Stimulated activated CD8-positive, alpha-beta memory T cell treated with anti-CD3 and anti-CD28 coated beads, Interleukin-12 subunit alpha, Interleukin-12 subunit beta, amount 100 ng/mL, for 24 hours (primary cell): Measurements from ENCODE around the gene EP400.
"Not testable (repeated sequence)": the region's sequence is repeated elsewhere in the genome, so short reads cannot be mapped to it uniquely, and the experiment has no call there.

Source experiments
- DNase-seq: peaks from one replicate; pipeline ENCODE4 v3.0.0-alpha.2; 2020; ENCODE audit errors: extremely low read depth

EP400 gene

DNA sequence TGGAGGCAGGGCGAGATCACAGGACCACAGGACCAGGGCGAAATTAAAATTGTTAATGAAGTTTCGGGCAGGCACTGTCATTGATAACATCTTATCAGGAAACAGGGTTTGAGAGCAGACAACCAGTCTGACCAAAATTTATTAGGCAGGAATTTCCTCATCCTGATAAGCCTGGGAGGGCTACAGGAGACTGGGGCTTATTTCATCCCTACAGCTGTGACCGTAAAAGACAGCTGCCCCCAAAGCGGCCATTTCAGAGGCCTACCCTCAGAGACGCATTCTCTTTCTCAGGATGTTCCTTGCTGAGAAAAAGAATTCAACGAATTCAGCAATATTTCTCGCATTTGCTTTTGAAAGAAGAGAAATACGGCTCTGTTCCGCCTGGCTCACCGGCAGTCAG is 97.9 kb downstream of the EP400 start:
- DNase-seq, result not testable (repeated sequence)

DNA sequence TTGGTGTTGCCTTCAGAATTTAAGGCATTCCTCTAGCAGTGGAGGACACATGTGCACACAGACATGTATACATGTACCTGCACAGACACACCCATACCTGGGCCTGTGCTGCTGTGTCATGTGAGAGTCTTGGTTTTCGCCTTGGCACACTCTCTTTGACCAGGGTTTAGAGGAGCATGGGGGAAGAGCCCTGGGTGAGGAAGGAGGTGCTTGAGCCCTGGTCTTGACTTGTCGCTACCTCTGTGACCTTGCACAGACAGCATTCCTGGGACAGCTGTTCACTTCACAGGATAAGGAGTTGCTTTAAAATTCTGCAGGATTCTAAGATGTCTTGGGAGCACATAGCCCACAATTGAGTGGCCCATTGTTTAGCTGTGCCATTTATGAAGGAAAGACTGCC is 99.7 kb downstream of the EP400 start:
- DNase-seq, result no peak

DNA sequence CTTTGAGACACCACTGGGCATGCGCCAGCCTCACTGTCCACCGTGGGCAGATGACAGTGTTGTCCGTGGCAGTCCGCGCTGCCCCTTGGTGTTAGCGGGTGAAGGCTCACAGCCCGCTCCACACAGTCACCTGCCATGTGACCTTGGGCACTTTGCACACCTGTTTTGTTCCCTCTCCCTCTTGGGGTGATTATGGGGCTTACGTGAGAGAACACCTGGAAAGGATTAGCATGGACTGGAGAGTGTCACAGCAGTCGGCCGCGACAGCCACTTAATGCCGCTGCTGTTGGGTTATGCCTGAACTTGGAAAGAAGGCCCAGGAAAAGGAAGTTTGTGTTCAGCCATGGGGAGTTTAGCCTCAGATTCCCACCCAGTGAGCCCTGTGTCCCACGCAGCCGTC is 100.1 kb downstream of the EP400 start:
- no peak for DNase-seq

DNA sequence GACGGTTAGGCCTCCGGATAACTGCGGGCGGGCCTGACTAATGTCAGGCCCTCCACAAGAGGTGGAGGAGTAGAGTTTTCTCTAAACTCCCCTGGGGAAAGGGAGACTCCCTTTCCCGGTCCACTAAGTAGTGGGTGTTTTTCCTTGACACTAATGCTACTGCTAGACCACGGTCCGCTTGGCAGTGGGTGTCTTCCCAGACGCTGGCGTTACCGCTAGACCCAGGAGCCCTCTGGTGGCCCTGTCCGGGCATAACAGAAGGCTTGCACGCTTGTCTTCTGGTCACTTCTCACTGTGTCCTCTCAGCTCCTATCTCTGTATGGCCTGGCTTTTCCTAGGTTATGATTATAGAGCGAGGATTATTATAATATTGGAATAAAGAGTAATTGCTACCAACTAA is 102.0 kb downstream of the EP400 start:
- not testable (repeated sequence) for DNase-seq

DNA sequence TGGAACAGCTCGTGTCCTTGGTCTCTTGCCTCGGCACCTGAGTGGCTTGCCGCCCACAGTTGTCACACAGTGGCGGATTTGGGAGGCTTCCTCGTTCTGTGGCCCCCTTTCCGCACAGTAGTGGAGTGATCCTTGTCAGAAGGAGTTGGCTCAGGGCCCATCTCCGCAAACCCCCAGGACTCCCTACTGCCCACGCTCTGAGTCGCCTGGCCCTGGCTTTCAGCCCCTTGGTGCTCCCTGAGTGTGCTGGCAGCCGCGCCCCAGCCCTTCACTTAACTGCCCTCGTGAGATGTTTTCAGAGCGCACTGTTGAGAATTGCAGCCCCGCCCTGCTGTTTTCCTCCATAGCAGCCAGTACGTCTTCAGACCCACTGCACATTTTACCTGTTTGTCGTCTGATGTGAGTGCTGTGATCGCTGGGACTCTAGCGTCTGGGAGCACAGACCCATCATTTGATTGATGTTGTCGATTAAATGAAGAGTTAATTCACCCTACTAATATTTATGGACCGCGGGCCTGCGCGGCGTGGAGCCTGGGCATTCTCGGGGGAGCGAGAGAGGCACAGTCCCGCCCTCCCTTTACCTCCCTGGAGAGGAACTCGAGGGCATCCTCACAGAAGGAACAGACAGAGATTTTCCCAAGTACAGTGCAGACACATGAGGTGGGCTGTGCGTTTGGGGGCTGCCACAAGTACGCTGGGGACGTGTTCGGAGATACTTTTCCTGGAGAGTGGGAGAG is 102.6 kb downstream of the EP400 start:
- no peak for DNase-seq

DNA sequence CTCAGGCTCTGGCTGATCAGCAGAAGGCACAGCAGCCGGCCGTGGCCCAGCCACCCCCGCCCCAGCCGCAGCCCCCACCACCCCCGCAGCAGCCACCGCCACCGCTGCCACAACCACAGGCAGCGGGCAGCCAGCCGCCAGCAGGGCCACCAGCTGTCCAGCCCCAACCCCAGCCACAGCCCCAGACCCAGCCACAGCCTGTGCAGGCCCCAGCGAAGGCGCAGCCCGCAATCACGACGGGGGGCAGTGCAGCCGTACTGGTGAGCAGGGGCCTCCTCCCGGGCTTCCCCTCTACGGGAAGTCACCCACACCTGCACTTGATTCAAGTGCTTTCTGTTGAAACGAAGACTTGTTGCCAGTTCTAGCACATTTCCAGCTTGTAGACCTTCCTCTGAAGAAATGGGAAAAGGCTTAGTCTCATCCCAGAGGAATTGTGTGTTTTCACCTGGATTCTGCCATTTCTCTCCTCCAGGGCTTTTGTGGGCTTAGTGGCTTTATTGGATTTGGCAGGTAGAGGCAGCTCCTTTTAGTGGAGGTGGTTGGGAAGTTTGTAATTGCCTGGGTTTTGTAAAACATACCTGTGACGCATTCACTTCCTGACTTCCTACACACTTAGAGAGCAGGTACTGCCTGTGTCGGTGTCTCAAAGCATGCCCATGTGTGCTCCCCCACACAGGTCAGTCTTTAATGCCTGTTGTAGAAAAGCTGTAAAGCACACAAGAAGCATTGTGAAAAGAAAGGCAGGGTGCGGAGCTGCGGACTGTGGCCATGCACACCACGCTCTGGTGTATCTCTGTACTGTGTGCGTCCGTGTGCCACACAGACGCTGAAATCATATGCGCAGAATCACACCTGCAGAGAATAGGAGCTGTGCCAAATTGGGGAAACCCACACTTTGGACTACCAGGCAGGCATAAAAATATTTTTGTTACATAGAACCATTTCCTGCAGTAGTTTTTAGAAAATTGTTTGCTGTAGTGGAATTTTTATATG is 103.9 kb downstream of the EP400 start:
- DNase-seq, result no peak

DNA sequence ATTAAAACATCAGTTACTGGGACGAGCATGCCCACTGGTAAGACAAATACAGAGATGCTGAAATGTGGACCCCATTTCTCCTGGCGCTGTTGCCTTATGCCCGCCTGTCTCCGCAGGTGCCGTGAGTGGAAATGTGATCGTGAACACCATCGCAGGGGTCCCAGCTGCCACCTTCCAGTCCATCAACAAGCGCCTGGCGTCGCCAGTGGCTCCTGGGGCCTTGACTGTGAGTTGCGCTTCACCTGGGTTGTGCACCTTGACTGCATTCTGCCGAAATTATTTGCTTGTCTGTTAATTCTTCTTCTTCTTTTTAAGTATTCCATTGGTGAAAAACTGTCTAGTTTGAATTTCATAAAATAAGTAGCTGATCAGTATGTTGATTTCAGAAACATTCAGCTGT is 105.2 kb downstream of the EP400 start:
- no peak for DNase-seq

DNA sequence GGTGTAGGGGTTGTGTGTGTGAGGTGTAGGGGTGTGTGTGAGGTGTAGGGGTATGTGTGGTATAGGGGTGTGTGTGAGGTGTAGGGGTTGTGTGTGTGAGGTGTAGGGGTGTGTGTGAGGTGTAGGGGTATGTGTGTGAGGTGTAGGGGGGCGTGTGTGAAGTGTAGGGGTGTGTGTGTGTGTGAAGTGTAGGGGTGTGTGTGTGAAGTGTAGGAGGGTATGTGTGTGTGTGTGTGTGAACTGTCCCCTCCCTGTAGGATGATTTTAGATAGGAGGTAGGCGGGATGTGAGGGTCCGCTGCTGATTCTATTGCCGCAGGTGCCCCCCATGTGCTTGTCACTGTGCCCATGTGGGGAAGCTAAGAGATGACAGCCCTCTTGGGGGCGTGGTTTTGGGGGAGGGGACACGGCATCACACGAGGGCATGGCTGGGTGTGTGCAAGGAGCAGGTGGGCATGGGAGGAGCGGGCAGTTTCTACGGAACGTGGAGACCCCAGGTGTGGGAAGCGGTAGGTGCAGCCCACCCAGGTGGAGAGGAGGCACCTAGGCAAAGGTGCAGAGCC is 105.9 kb downstream of the EP400 start:
- DNase-seq, result no peak

DNA sequence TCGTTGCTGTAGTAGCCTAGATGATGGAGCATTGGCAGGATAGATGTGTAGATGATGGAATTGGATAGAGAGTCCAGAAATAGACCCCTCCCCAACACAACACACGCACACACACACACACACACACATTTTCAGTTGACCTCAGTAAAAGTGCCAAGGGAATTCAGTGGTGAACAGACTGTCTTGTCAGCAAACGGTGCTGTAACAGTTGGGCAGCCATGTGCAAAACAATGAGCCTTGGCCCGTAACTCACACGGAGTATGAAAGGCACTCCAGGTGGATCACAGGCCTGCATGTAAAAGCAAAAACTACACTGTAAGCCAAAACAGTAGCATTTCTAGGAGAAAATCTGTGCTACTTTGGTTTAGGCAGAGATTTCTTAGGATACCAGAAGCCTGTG is 106.6 kb downstream of the EP400 start:
- no peak for DNase-seq

DNA sequence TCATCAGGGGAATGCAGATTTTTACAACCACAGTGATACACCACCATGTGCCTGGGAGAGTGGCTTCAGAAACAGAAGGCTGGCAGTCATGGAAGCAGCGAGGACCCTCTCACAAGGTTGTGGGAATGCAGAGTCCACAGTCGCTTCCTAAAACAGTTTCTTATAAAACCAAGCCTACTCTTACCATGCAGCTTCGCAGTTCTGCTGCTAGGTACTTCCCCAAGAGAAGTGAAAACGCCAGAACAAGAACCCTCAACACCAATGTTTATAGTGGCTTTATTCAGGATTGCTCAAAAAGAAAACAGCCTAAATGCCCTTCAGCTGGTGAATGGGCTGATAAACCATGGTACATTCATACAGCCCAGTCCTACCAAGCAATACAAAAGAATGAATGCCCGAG is 107.2 kb downstream of the EP400 start:
- DNase-seq, result no peak

DNA sequence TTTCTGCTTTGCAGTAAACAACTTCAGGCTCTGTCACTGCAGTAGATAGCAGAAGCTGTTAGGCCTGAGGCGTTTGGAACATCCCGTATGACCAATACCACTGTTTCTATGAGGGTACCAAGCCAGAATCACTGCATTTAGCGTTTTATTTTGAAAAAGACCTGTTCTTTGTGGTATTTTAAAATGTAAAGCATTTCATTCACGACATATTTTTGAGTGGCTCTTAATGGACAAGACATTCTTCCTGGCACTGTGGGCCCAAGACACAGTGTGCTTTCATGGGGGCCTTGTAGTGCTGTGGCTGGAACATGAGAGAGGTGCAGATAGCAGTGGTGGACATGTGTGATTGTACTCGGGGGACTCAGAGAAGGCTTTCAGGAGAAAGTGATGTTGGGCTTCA is 107.9 kb downstream of the EP400 start:
- DNase-seq, result no peak

DNA sequence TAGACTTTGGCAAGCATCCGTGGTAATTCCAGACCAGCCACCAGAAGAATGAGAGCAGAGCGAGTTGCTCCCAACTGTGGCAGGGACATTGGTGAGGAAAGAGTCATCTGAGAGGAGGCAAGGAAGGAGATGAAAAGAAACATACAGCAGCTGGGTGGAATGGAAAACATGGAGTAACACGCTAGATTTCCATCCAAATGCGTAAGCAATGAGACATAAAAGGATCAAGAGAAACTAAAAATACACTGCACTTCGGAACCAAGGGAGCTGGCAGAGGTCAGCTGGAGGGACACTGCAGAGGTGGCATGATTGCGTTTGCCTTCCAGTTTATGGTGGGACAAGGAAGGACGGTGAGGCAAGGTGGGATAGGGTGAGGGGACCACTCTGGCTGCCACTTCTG is 111.5 kb downstream of the EP400 start:
- no peak for DNase-seq

DNA sequence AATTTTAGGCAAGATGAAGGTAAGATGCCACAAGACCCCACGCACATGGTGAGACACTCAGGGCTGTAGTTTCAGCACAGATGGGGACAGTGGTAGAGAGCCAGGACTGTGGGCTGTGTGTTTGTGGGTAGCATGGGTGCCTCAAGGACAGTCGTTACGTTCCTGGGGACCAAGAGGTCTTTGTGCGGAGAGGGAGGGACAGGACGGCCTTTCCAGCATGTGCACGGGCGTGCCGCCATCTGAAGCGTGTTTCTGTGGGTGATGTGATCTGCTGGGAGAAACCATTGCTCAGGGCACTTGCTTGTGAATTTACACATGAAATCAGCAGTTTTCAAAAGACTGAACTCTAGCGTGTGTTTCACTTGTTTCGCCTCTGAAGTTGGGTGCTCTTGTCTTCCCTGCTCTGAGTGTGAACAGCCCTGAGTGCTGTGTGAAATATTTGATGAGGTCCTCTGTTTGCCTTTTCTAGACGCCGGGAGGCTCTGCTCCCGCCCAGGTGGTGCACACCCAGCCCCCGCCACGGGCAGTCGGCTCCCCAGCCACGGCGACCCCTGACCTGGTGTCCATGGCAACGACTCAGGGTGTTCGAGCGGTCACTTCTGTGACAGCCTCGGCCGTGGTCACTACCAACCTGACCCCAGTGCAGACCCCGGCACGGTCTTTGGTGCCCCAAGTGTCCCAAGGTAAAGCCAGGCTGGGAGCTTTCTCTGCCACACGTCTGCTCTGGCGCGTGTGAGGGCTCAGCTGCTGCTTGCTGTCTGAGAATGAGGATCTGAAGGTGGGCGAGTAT is 112.1 kb downstream of the EP400 start:
- no peak for DNase-seq

DNA sequence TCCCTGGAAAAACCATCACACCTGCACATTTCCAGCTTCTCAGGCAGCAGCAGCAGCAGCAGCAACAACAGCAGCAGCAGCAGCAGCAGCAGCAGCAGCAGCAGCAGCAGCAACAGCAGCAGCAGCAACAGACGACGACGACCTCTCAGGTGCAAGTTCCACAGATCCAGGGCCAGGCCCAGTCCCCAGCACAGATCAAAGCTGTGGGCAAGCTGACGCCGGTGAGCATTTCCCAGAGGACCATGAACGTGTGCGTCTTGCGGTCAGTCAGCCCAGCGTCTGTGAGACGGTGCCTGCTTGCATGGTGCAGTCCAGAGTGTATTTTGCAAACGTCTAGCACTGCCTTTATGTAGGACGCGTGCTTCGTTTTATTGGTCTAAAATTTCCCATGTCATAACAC is 112.7 kb downstream of the EP400 start:
- no peak for DNase-seq

DNA sequence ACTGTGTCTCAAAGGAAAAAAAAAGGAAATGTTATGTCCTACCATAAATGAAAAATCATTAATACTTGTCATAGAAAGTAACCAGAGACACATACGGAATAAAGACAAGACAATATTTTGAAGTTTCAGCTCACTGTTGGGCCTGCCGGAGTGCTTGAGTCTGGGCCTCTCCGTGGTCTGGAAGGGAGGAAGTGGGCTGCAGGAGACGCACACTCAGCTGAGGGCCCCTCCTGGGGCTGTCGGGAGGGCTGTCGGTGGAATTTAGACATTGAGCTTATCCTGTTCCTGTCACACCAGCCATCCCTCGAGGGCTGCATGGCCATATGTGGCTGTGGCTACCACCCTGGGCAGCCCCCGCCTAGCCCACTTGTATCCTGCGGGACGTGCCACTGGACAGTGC is 113.7 kb downstream of the EP400 start:
- no peak for DNase-seq

DNA sequence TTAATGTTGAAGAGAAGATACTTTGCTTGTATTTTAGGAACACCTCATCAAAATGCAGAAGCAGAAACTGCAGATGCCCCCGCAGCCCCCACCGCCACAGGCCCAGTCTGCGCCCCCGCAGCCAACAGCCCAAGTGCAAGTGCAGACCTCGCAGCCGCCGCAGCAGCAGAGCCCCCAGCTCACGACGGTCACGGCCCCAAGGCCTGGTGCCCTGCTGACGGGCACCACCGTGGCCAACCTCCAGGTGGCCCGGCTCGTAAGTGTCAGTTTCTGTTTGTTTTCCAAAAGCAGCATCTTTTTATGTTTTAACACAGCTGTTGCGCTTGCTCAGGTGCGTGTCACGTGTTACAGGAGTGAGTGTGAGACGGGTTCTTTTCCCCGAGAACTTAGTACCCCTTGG is 114.9 kb downstream of the EP400 start:
- DNase-seq, result no peak

DNA sequence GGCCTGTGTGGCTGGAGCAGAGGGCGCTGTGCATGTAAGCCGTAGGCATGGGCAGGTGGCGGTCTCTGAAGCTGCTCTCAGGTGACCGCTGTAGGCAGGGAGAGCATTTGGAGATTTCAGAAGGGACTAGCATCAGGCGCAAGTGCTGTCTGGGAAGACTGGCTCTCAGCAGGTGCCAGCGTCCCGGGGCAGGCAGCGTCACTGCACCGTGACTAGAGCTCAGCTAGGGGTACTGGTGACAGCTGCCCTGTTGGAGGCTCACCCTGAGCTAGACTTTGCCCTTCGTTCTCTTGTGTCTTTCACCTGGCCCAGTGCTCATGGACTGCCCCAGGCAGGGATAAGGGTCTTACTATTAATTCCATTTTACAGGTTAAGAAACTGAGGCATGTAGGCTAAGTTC is 115.5 kb downstream of the EP400 start:
- DNase-seq, result no peak

DNA sequence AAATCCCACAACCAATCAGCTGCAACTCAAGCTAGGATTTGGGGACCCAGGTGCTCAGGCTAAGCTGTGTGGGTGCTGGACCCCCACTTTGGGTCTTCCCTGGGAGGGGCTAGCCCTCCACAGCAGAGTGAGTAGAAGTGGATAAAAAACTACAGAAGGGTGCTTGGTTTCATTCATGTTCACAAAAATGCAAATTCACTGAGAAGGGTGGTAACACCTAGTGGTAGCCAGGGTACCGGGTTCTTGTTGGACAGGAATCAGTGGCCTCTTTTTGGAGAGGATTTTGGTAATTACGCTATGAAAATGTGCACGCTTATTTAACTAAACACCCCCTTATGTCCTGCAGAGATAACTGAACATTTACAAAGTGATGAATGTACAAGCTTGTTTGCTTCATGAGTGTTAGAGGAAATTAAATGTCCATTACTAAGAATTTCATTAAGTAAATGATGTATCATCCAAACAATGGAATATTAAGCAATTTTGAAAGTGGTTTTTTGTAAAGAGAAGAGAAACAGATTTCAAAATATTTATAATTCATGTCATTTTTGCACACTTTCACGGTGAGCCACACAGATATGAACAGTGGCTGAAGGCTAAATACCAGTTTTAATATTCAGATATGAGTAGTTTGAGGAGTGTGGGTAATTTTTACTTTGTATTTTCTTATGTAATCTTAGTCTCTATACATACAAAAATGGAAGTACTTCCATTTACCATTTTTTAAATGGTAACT is 116.0 kb downstream of the EP400 start:
- DNase-seq, result no peak

DNA sequence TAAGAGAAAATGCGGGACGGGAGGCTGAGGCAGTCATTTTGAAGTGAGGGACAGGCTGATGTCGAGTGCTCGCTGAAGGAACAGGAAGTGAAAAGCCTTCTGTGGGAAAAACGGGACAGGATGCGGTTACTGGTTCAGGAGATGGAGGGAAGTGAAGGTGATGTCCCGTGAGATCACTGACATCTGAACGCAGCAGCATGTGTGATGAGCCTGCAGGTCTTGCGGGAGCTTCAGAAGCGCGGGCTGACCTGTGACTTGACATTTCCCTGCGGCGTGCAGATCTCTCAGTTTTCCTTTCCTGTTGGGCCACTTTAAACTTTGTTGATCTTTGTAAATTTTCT is 116.6 kb downstream of the EP400 start:
- DNase-seq, result no peak

DNA sequence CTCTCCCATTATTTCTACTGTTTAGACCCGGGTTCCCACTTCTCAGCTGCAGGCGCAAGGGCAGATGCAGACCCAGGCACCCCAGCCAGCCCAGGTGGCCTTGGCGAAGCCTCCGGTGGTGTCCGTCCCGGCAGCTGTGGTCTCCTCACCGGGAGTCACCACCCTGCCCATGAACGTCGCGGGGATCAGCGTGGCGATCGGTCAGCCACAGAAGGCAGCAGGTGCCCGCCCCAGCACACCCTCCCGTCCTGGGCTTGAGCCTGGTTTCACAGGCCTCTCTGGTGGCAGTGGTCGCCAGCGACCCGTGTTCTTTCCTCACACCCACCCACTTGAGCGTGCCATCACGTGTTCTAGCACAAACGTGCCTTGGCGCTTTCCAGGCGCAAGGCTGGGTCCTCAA is 117.0 kb downstream of the EP400 start:
- no peak for DNase-seq

DNA sequence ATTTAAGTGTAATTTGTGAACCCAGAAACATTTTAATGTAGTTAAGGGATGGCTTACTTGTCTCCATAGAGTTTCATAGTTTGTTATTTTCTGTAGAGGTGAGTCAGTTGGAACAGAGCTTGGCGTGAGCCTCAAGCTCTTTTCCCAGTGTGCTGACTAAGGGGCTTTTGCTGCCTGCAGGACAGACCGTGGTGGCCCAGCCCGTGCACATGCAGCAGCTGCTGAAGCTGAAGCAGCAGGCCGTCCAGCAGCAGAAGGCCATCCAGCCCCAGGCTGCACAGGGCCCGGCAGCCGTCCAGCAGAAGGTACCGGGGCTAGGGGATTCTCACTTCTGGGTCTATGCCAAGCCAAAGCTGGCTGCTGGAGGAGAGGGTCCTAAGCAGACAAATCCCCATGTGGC is 117.4 kb downstream of the EP400 start:
- DNase-seq, result no peak
